AG10803 (cell line): ENCODE measurements around the gene GNA15.
A peak's percentile ranks its signal among the peaks of the same experiment; 100 is the strongest.
"Not testable (repeated sequence)": the region's sequence is repeated elsewhere in the genome, so short reads cannot be mapped to it uniquely, and the experiment has no call there.

Source experiments
- DNase-seq: peaks from one replicate; pipeline ENCODE4 v3.0.0; 2010; ENCODE audit warnings: low read depth
- H3K4me3 ChIP-seq: 2 replicates; pipeline ENCODE4 v1.5.1; 2011; ENCODE audit warnings: mild to moderate bottlenecking, low read length, control low read depth
- CTCF ChIP-seq: conservative IDR thresholded peaks from 2 replicates; pipeline ENCODE4 v1.5.1; 2011; ENCODE audit warnings: mild to moderate bottlenecking, low read length, control low read depth, inconsistent platforms

Gene GNA15

GRCh38 chr19:3163943-3164342, 28.1 kb downstream of the GNA15 start:
- no peak for TF ChIP-seq CTCF
- no peak overlapping the region for H3K4me3 ChIP-seq
- no peak for DNase-seq

GRCh38 chr19:3167533-3168272, 31.9 kb downstream of the GNA15 start:
- no peak for TF ChIP-seq CTCF
- H3K4me3 ChIP-seq: no peak overlapping the region
- DNase-seq: no peak

- H3K4me3 ChIP-seq: no peak overlapping the region
- no peak for DNase-seq
- TF ChIP-seq CTCF: no peak
These were observed 36.2 kb downstream of the GNA15 start for GRCh38 chr19:3171894-3172672.

- H3K4me3 ChIP-seq, DNase-seq: not testable (repeated sequence)
These were observed 36.8 kb downstream of the GNA15 start for GRCh38 chr19:3172673-3173000.

- TF ChIP-seq CTCF: no peak
- no peak overlapping the region for H3K4me3 ChIP-seq
- peak; percentile 91 for DNase-seq
These were observed 40.2 kb downstream of the GNA15 start for GRCh38 chr19:3175781-3176714.

- peak; percentile 63 for DNase-seq
- no peak overlapping the region for H3K4me3 ChIP-seq
- TF ChIP-seq CTCF: no peak
These were observed 41.1 kb downstream of the GNA15 start for GRCh38 chr19:3176715-3177501.

GRCh38 chr19:3178377-3178972, 42.6 kb downstream of the GNA15 start, which contains the start of gene S1PR4:
Gene S1PR4, plus strand, starts transcription at chr19:3178769. Its CDS starts 24 bp downstream, at chr19:3178793.
- no peak for DNase-seq
- no peak for TF ChIP-seq CTCF
- no peak within 1 kb of the TSS for H3K4me3 ChIP-seq
